GM21515 (cell line): ENCODE measurements around the gene TMEM138.

Experiments used
- ATAC-seq: cut with Tn5 transposase; IDR thresholded peaks from one replicate; pipeline ENCODE4 v1.9.1; 2021; ENCODE audit not compliant: unreplicated experiment

TMEM138 gene

DNA sequence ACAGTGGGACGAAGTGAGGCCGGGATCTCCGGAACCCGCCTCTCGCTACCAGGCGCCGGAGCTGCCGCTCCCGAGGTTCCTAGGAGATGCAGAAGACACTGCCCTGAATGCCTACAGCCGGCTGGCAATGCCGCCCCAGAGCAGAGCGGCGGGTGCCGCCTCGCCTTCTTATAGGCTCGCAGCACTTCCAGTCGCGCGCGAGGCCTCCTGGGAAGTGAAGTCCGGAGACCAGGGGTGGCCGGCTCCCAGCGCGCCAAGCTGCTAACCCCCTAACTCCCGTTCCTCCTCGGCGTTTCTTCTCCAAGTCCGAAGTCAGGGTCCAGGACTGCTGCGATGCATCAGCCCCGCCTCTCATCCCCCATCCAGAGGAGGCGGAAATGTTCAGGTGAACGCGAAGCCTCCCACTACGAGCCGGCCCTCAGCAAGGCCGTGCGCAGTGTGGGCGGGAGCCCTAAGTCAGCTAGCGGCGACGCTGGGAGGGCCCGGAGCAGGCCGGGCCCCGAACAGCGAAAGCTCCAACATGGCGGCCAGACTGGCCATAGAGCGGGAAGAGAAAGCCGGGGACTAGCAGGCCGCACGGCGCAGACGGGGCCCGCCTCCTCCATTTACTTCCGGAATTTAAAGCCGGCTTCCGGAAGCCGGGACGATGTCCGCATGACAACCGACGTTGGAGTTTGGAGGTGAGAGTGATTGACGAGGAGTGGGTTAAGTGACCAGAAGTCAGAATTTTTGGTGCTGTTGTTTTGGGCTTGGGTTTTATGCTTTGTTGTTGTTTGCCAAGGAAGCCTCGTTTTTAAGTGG is at the start of gene TMEM138, which contains the start of gene CYB561A3:
Gene TMEM138, plus strand, starts transcription at position 634 of the 801 bp plus-strand sequence. CDS start 2,017 bp downstream, outside the sequence.
Gene CYB561A3, minus strand, starts transcription at position 142 of the 801 bp plus-strand sequence. CDS start 5,169 bp downstream, outside the sequence.
- peak; percentile 85 for ATAC-seq

DNA sequence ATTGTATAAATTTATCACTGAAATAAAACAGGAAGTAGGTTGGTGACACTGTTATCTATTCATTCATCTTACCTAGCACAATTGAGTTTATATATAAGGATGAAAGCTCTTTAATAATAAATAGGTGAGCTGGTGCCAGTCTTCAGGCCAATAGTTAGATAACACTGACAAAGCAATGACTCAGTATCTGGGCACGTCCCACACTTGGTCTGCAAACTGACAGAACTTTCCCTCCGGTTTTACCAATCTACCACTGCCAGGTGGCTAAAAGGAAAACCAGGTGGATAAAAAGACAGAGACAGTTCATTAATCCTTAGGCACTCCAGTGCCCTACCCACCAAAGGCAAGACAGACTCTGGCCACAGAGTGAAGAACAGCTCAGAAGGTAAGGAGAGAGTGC is 46.9 kb upstream of the TMEM138 start:
- no peak for ATAC-seq

DNA sequence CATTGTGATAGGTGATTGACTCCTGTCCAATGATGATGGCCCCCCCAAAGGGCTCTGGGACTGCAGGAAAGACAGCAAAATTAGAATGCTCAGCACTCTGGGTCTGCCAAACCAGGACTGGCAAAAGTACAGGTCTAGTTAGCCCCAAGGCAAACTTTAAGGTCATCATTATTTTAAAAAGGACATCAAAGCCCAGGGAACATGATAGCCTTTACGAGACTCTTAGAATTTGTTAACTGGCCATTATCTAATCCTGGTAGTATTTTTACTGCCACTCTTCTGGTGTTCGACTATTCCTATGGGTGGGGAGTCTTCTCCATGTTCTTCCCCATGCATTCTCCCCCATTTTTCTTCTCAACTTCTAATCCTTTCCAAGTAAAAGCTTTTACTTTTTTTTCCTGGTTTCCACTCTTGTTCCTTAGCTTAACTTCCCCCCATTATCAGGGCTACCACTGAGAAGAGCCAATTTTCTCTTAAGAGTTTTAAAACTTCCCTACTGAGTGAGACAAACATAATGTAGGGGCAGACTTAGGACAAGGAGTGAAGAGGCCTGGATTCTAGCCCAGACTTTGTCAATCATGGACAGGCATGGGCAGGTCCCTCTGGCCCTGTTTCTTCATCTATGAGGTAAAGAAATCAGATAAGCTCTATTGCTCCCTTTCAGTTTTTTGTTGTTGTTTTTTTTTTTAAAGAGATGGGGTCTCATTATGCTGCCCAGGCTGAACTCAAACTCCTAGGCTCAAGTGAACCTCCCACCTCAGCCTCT is 36.3 kb upstream of the TMEM138 start:
- no peak for ATAC-seq

DNA sequence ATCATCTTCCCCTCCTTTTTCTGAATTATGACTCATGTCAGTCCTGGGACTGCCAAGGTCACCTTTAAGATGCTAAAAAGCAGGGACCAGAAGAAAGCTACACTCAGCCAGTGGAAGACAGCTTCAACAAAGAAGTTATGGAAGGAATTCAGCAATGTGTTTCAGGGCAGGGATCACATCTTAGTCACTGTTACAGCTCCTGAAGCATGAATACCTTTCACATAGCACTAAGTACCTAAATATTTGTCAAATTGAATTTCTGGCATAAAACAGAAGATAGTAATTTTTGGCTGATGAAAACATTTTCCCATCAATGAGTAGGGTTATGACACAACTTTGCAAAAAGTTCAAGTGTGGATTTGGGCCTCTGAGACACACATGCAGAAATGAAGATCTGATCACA is 34.5 kb upstream of the TMEM138 start:
- no peak for ATAC-seq

DNA sequence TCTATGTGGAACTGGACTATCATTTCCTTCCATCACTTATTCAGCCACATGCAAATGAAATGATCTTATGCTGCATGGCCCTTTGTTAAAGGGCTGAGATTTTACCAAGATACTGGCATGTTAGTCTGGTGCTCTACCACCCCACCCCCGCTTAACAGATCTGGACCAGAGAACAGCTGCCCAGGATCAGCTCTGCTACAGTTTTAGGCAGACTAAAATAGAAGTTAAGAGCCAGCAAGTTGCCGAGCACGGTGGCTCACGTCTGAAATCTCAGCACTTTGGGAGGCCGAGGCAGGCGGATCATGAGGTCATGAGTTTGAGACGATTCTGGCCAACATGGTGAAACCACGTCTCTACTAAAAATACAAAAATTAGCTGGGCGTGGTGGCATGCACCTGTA is 33.8 kb upstream of the TMEM138 start:
- no peak for ATAC-seq

DNA sequence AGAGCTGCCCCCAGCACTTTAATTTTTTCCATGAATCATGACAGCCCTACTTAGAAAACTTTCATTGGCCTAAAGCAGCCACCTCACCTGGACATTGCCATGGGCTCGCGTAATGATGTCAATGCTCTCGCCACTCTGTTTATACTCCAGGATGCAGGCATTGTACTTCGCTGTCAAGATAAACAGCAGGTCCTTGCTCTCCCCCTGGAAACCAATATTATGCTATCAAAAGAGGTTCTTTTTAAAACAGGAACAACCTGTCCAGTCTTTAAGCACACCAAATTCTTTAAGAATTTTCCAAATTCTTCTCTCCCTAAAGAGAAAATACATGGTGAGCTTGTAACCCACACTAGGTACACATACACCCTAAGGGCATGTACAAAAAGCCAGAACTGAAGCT is 32.3 kb upstream of the TMEM138 start:
- ATAC-seq, result no peak

DNA sequence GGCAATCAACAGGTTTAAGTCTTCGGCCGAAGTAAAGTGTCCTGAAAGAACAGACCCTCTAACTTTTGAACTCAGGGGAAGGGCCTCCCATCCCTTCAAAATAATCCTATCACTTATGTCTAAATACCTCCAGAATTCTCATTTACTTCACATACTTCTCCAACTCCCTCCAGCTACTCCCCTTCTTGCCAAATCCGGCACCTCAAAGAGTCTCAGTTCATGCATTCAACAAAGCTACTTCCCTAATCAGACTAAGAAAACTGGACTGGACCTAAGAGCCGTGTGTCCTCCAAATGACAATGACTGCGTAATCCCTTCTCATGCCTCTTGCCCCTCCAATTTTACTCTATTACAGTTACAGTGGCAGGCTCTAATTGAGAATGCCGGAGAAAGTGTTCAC is 30.5 kb upstream of the TMEM138 start:
- ATAC-seq, result no peak

DNA sequence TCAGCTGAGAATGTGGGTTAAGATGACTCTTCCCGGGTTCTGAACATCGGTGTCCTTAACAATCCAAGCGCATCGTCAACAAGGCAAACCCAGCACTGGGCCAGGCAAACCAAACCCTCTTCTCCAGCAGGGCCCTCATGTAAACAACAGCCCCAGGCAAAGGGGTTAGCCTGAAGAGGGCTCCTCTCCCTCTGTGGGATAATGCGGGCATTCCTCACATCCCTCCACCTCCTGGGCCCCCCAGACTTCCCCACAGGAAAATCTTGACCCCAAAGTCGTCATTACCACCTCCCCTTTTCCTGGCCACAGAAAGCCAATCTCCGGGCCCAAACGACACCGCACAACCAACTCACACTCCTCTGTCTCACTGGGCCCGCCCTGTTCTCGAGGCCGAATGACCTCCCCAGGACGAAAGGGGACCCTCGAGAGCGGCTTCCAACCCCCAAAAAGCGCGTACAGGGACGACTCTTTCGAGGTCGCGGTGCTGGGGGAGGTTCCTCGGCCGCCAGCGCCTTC is 29.8 kb upstream of the TMEM138 start:
- no peak for ATAC-seq

DNA sequence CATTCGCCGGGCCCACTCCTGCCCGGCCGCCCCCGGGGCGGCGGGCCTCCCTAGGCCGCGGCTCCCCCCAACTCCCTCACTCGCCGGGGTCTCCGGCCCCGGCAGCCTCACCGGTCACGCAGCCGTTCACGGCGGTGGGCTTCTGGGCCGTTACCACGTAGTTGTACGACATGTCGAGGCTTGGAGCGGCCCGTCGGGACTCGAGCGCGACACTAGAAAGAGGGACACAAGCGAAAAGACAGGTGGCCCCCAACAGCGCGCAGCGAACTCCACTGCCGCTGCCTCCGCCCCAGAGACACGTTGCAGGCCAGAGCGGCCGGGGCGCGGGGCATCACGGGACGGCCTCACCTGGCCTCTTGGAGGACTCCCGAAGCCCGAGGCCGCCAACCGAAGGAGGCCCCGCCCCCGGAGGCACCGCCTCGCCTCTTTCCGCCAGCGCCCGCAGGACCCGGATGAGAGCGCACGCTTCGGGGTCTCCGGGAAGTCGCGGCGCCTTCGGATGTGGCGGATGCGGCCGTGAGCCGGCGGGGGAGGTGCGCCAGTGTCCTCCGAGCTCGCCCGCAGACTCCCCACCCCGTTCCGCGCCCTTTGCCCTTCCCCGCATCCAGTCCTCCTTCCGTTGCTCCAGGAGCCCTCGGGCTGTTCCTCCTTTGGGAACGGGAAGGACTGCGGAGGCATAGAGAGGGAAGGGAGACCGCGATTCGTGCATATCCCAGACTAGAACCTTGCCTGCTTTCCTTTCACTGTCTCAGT is 29.2 kb upstream of the TMEM138 start, which contains the start of the genes DDB1 and TKFC:
Gene DDB1, minus strand, starts transcription at position 309 of the 753 bp plus-strand sequence. Its CDS starts 137 bp downstream, at position 172.
Gene TKFC, plus strand, starts transcription at position 432 of the 753 bp plus-strand sequence. CDS start 1,501 bp downstream, outside the sequence.
- peak; percentile 90 for ATAC-seq

DNA sequence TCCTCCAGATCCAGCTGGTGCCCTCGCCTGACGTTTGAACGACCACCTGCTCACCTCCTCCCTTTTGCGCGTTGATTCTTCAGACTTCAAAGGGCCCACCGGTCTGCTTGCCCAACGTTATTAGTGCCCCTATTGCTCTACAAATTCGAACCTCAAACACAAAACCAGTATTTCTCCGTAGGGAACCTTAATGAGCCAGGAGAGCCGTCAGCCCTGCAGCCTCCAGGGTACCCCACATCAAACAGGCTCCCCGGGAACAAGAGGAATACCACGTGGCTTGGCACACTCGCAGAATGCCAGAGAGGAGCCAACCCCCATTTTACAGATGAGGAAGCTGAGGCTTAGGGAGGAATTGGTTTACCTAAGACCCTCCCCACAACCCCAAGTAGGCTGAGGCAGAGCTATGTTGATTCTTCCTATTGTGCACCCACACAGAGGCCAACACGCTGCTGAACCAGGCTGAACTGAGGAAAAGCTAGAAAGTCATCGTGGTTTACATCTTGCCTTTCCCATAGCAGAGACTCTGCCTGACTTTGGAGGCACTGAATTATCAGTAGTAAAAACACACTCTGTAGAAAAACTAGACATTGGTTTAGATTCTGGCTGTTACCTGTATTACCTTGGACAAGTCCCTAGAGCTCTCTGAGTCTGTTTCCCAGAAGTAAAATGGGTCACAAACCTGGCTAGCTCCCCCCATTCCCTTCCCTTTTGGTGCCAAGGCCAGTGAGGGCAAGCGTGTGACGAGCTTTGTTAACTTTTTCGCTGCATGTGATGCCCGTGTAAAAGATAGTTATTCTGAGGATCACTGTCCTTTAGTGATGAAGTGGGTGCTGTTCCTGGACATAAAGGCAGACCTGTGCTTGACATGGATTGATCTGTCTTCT is 28.4 kb upstream of the TMEM138 start:
- ATAC-seq, result no peak

DNA sequence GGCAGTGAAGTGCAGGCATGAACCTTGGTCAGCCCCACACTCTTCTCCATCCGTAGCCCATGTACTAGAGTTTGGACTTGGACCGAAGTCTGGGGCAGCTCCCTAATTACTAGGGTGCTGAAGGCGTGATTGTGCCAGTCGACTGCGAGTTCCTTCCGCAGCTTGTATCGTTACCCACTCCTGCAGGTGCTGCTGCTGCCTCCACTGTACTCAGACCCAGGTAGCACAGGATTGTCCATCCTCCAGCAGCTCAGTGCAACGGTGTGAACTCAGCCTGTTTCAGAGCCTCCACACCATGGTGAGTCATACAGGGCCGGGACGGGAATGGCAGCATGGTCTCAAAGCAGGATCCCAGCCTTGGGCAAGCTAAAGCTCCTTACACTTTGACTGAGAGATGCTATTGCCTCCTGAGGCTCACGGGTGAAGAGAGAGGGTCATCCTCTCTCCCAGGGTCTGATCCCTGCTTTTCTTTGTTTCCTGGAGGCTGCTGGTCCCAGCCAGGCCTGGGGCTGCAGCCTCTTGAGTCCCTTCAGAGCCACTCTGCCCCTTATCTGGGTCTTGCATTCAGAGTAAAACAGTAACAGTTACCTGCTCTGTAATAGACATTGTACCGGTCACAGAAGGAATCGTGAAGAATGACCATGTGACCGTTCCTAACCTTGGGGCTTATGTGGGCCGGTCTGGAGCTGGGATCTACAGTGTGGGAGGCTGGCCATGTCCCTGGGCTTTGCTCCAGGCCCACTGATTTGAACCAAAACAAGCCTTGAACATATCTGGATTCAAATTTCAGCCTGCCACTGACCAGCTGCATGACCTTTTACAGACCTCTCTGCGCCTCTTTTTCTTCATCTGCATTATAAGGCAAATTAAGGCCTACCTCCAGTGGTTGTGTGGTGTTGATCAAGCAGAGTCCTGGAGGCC is 27.5 kb upstream of the TMEM138 start:
- no peak for ATAC-seq

DNA sequence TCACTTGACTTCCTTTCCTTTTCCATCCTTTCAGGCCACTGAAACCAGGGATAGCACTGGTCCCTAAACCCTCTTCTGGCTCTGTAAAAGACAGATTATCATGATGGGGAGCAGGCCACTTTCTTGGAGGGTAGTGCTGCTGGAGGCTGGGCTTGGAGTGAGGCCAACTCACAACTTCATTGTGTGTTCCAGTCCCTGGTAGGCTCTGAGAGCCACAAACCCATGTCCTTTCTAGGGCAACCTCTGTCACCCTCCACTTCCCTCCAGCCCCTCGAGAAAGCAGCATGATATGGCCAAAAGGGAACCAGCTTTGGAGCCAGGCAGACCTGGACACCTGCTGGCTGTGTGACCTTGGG is 26.8 kb upstream of the TMEM138 start:
- ATAC-seq, result no peak

DNA sequence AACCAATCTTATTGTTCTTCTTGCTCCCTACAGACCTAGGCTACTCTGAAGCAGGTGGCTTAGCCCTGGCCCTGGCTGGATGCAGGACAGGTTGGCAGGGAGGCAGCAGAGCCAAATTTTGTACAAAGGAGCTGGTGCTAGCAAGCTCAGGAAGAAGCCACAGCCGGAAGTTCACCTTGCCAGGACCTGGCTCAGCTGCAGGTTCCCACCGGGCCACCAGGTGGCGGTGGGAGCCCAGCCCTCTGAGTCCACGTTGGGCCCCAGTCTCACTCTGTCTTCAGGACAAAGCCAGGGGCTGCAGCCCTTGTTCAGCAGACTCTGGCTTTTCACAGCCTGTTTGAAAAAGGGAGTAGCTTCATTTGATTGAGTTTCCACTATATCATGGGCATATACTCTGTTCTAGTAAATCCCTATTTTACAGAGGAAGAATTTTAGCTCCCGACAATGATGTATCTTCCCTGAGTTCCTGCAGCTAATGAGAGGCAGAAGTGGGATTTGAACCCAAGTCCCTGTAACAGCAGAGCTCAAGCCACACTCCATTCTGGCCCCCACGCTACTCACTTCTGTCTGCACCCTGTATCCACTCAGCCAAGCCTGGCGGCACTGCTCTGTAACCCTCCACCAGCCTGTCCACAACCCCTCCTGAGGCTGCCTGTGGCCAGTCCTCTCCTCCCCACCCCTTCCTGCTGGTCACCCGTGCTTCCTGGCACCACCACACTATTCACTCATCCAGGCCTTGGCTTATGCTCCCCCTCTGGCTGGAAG is 25.8 kb upstream of the TMEM138 start:
- ATAC-seq, result no peak

DNA sequence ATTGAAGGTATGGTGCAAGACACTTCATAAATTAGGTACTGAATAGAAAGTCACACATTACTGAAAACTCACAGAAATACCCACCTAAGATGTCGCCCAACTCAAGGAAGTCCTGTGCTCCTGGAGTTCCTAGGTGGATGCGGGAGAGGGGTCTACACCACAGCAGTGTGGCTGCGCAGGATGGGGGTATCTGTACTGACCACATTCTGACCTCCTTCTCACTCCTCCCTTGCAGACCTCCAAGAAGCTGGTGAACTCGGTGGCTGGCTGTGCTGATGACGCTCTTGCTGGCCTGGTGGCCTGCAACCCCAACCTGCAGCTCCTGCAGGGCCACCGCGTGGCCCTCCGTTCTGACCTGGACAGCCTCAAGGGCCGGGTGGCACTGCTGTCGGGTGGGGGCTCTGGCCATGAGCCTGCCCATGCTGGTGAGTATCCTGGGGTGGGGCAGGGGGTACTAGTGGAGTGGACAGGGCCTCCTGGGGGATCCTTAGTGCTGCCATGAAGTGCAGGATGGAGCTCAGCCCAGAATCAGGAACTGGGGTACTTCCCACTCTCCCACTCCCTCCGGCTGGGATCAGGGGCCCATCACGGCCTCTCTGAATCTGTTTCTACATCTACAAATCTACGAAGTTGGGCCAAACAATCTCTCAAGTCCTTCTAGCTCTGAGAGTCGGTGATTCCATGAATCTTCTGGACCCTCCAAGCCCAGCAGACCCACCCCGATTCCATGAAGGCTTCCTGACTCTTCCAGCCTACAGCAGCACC is 24.3 kb upstream of the TMEM138 start:
- no peak for ATAC-seq

DNA sequence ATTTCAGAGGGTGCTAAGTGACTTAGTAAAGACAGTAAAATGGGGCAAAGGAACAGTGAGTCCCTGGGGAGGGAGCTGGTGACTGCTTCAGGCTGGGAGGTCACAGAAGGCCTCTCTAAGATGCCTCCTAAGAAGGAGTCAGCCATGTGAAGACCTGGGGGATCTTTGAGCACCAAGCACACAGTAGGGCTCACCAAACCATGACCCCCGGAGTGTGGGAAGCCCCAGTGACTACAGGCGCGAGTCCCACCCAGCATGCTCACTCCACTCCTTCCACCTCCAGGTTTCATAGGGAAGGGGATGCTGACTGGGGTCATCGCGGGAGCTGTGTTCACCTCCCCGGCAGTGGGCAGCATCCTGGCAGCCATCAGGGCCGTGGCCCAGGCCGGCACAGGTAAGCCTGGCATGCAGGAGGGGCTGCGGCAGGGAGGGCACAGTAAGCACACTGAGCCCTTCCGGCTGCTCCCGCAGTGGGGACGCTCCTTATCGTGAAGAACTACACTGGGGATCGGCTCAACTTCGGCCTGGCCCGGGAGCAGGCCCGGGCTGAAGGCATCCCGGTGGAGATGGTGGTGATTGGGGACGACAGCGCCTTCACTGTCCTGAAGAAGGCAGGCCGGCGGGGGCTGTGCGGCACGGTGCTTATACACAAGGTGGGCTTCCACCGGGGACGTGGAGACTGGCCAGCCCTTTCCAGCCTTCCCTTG is 23.2 kb upstream of the TMEM138 start:
- no peak for ATAC-seq

DNA sequence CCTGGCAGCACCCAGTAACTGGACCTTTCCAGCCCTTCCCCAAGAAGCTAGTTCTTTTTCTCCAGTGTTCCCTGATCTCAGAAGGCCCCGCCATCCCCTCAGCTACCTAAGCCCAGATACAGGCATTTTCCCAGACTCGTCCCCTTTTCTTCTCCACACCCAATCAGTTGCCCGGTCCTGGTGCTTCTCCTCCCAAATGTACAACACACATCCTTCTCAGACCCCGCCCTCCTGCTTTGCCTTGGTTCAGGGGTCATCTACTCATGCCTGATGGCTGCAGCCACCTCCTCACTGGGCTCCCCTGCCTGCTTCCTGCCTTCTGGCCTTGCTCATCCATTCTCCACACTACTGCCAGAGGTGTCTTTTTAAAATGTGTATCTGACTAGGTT is 22.7 kb upstream of the TMEM138 start:
- no peak for ATAC-seq

DNA sequence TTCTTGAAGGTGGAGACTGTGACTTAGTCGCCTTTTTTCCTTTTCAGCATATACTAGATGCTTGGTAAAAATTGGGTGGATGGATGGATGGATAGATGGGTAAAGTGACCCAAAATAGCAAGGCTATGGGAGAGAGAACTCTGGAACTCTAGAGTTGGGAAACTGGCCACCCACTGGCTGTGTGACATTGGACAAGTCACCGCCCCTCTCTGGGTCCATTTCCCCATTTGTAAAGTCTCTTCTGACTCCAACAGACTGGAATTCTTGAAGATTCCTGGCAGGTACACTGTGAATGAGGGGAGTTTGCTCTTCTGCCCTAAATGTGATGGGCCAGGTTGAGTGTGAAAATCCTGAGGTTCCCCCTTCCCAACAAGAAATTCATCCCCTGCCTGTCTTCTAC is 21.2 kb upstream of the TMEM138 start:
- ATAC-seq, result no peak
